Natural killer cell (primary cell): Measurements from ENCODE around the gene FRYL. TPM values are rescaled to one million over a fixed set of nuclear protein-coding genes. Genes with fewer than 3 reads are reported as not detected.

ENCODE experiments used
- ATAC-seq, 3 donors: fragments of 150-1000 bp in 2 of 3; fragments of 200-7000 bp in 1 of 3; cut with Tn5 transposase; 1 replicate in 1 of 3; 2 replicates in 2 of 3; pipeline ENCODE4 v1.10.0; 2021; ENCODE audit warnings: mild to moderate bottlenecking in 2 of 3, moderate library complexity in 2 of 3
- DNase-seq, 2 donors: peaks; one replicate each; pipeline versions ENCODE4 v3.0.0 to v3.0.0-alpha.2; 2013 to 2021; ENCODE audit warnings: mixed read lengths in 1 of 2
- H3K27ac ChIP-seq: one replicate; pipeline ENCODE4 v1.5.1; 2013; ENCODE audit warnings: mild to moderate bottlenecking, low read length
- H3K27me3 ChIP-seq: one replicate; pipeline ENCODE4 v1.6.1; 2013; ENCODE audit warnings: low read length; ENCODE audit not compliant: control insufficient read depth, insufficient read depth
- H3K36me3 ChIP-seq: one replicate; pipeline ENCODE4 v1.6.1; 2013; ENCODE audit warnings: low read length; ENCODE audit not compliant: control insufficient read depth, insufficient read depth
- H3K4me1 ChIP-seq: one replicate; pipeline ENCODE4 v1.6.1; 2013; ENCODE audit warnings: low read length; ENCODE audit not compliant: control insufficient read depth, insufficient read depth
- H3K4me3 ChIP-seq: one replicate; pipeline ENCODE4 v1.5.1; 2013; ENCODE audit warnings: low read length
- H3K9me3 ChIP-seq: one replicate; pipeline ENCODE4 v1.6.1; 2013; ENCODE audit warnings: low read length; ENCODE audit not compliant: control insufficient read depth, insufficient read depth
- H3K27ac Mint-ChIP-seq, 2 donors: one replicate each; pipeline ENCODE4 v1.8.0; 2022; ENCODE audit warnings: mild to moderate bottlenecking in 2 of 2, mixed read lengths in 2 of 2, moderate library complexity in 1 of 2
- H3K27me3 Mint-ChIP-seq, 2 donors: one replicate each; pipeline ENCODE4 v1.8.0; 2022; ENCODE audit warnings: low read depth in 2 of 2, mixed read lengths in 2 of 2
- H3K36me3 Mint-ChIP-seq: one replicate; pipeline ENCODE4 v1.8.0; 2022; ENCODE audit warnings: mixed read lengths
- H3K4me1 Mint-ChIP-seq, 2 donors: one replicate each; pipeline ENCODE4 v1.8.0; 2022; ENCODE audit warnings: mixed read lengths in 2 of 2
- H3K4me3 Mint-ChIP-seq: one replicate; pipeline ENCODE4 v1.8.0; 2022; ENCODE audit warnings: mild to moderate bottlenecking, moderate library complexity, mixed read lengths
- H3K9me3 Mint-ChIP-seq, 2 donors: one replicate each; pipeline ENCODE4 v1.8.0; 2022; ENCODE audit warnings: mixed read lengths in 2 of 2
- CTCF ChIP-seq: fragments of 200-600 bp; IDR thresholded peaks from one replicate; pipeline ENCODE4 v1.8.0; 2022; ENCODE audit warnings: antibody characterized with exemption
- WGBS: methylation state at CpG from one replicate; pipeline ENCODE4 v1.1.7; 2013; ENCODE audit warnings: missing lambda C conversion rate; ENCODE audit not compliant: insufficient coverage; 5-methylcytosine and 5-hydroxymethylcytosine counted together
- intact Hi-C: fragments of 100-400 bp; cut with micrococcal nuclease; formaldehyde crosslinking; loops from one replicate; pipeline ENCODE4 v1.14.2; 2022
- total RNA-seq, 4 donors: library from RNA; stranded (reverse); fragments of 120-200 nt in 1 of 4; gene quantifications; one replicate each; pipeline versions ENCODE4 v1.2.3 to v1.2.4, GENCODE V29; 2013 to 2022

FRYL gene
- total RNA-seq, 3 donors from 2014 or later (not counting 1 experiment from before 2014, with no cell fraction given) = 143 to 181 (median 146) TPM

DNA sequence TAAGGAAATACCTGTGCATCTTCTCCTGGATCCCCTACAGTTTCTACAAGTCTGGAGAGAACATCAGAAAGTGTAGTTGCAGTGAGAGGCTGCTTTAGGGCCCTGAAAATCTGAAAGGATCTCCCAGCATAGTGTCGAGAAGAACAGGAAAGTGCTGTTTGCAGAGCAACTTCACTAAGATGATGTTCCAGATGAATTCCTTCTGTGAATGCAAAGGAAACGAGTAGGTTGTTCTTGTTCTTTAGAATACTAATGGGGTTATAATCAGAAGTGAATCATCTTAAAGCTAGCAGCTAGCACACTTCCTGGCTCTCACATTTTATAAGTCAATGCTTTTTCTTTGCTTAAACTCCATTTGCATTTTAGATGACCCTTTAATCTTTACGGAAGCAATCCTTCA is 236.3 kb downstream of the FRYL start:
- Histone ChIP-seq H3K27me3 (no peaks in the 10 kb centered on the region), H3K4me1 (no peaks in the 10 kb centered on the region), H3K9me3 (no peaks in the 10 kb centered on the region), H3K4me3 (no peak overlapping the region), H3K27ac (no peak overlapping the region), H3K36me3 (peaks cover 86% of the 10 kb centered on the region)
- Mint-ChIP-seq H3K27me3 (no peaks in the 10 kb centered on the region), H3K4me3 (no peak overlapping the region), H3K36me3 (peaks cover 42% of the 10 kb centered on the region), H3K4me1 (no peaks in the 10 kb centered on the region), H3K27ac (no peak overlapping the region), H3K9me3 (no peaks in the 10 kb centered on the region)
- no peak for ATAC-seq
- WGBS = 94% methylated on average over 3 of the region's 3 CpGs
- DNase-seq = no peak
- no peak for TF ChIP-seq CTCF
- intact Hi-C loops = no loop called here

DNA sequence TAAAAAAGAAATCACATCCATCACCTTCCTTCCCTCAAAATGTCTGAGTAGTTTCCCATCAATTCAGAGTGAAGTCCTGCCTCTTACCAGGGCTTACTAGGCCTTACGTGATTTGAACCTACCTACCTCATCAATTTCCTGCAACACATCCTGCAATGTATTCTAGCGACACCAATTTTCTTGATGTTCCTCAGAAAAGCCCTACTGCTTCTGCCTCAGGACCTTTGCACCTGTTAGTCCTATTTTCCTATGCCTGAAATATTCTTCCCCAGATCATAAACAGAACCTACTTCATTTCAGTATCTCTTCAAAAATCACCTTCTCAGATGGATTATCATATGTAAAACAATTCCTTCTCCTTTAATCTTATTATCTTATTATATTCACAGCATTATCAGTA is 237.2 kb downstream of the FRYL start:
- H3K27ac Mint-ChIP-seq = no peak overlapping the region
- peaks cover 85% of the 10 kb centered on the region for H3K36me3 ChIP-seq
- intact Hi-C loops = no loop called here

DNA sequence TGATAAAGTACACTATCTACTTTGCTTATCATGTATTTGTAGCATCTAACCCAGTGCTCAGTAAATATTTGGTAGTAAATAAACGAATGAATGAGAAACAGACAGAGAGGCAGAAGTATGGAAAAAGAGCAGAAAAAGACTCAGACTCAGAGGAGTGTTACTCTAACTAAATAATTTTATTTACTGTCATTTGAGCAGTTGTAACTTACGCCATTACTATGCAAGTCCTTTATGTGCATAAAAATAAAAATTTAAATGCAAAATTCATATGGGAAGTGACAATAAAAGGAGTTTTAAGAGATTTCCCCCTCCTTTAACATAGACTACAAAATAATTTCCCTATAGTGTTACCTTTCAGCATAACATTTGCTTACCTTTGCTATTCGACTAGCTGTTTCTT is 240.5 kb downstream of the FRYL start:
- intact Hi-C loops = no loop called here
- Mint-ChIP-seq H3K36me3 (peaks cover 33% of the 10 kb centered on the region), H3K4me3 (no peak overlapping the region), H3K4me1 (no peaks in the 10 kb centered on the region), H3K27me3 (no peaks in the 10 kb centered on the region), H3K9me3 (no peaks in the 10 kb centered on the region), H3K27ac (no peak overlapping the region)
- DNase-seq = no peak
- Histone ChIP-seq H3K27ac (no peak overlapping the region), H3K27me3 (no peaks in the 10 kb centered on the region), H3K9me3 (no peaks in the 10 kb centered on the region), H3K4me3 (no peak overlapping the region), H3K4me1 (no peaks in the 10 kb centered on the region), H3K36me3 (peaks cover 85% of the 10 kb centered on the region)
- no peak for TF ChIP-seq CTCF
- no peak for ATAC-seq
- WGBS = 100% methylated on average over 1 of the region's 3 CpGs

More for the DNA sequence above, 237.2 kb downstream of the FRYL start:
- Mint-ChIP-seq H3K36me3 (peaks cover 33% of the 10 kb centered on the region), H3K27me3 (no peaks in the 10 kb centered on the region), H3K4me3 (no peak overlapping the region), H3K4me1 (no peaks in the 10 kb centered on the region), H3K9me3 (no peaks in the 10 kb centered on the region)
- ATAC-seq (no peak), DNase-seq (no peak)
- no peaks in the 10 kb centered on the region for H3K4me1 ChIP-seq
- WGBS = 97% methylated on average over 2 of the region's 2 CpGs
- no peaks in the 10 kb centered on the region for H3K27me3 ChIP-seq
- TF ChIP-seq CTCF = no peak
- no peak overlapping the region for H3K27ac ChIP-seq
- H3K4me3 ChIP-seq = no peak overlapping the region
- H3K9me3 ChIP-seq = no peaks in the 10 kb centered on the region

DNA sequence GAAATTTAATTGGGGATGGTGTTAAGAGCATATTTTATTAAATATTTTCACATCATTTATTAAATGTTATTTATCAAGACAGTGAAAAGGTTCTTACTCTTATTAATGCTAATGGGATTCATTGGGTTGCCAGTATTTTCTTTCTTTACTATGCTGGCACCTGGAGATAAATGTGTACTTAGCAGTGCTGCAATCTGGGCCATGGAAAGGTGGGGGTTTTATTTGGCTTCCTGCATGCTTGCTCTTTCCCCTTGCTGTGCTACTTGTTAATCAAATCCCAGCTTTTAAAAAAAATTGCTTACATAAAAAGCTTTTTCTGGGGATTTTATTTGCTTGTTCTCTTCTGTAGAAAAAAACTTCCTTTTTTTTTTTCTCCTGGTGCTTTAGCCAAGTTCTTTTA is 241.7 kb downstream of the FRYL start:
- Histone ChIP-seq H3K27ac (no peak overlapping the region), H3K4me3 (no peak overlapping the region), H3K4me1 (no peaks in the 10 kb centered on the region), H3K9me3 (no peaks in the 10 kb centered on the region), H3K36me3 (peaks cover 83% of the 10 kb centered on the region), H3K27me3 (no peaks in the 10 kb centered on the region)
- intact Hi-C loops = no loop called here
- no peak for TF ChIP-seq CTCF
- Mint-ChIP-seq H3K4me3 (no peak overlapping the region), H3K36me3 (peaks cover 24% of the 10 kb centered on the region), H3K27ac (no peak overlapping the region), H3K4me1 (no peaks in the 10 kb centered on the region), H3K27me3 (no peaks in the 10 kb centered on the region), H3K9me3 (no peaks in the 10 kb centered on the region)
- DNase-seq = no peak
- ATAC-seq = no peak
